Measurements from ENCODE around the gene B4GALT3.

B4GALT3 gene

DNA sequence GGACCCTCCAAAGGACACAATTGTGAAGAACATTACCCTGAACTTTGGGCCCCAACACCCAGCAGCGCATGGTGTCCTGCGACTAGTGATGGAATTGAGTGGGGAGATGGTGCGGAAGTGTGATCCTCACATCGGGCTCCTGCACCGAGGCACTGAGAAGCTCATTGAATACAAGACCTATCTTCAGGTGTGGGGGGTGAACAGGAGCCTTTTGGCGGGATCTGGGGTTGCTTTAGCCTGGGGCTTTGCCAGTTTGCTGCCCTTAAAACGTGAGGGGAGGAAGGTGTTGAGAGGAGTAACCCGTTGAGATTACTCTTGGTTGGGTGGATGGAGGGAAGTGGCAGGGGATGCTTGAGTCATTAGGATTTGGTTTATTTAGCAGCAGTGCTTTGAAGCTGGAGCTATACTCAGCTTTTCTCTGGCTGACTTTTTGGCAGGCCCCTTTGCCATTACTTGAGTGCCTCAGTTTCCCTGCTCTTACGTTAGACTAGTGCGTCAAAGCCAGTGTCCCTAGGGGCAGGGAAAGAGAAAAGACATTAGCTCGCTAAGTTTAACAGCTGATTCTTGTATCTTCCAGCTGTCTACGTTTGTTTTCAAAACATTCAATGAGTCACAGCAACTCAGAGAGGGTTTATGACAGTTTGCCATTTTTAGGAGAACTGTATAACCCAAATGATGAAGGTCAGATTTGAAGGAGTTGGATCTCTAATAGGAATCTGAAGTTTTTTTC lies 29.3 kb upstream of the B4GALT3 start:
- DNase-seq (ENCODE audit: low spot score) = no peak

DNA sequence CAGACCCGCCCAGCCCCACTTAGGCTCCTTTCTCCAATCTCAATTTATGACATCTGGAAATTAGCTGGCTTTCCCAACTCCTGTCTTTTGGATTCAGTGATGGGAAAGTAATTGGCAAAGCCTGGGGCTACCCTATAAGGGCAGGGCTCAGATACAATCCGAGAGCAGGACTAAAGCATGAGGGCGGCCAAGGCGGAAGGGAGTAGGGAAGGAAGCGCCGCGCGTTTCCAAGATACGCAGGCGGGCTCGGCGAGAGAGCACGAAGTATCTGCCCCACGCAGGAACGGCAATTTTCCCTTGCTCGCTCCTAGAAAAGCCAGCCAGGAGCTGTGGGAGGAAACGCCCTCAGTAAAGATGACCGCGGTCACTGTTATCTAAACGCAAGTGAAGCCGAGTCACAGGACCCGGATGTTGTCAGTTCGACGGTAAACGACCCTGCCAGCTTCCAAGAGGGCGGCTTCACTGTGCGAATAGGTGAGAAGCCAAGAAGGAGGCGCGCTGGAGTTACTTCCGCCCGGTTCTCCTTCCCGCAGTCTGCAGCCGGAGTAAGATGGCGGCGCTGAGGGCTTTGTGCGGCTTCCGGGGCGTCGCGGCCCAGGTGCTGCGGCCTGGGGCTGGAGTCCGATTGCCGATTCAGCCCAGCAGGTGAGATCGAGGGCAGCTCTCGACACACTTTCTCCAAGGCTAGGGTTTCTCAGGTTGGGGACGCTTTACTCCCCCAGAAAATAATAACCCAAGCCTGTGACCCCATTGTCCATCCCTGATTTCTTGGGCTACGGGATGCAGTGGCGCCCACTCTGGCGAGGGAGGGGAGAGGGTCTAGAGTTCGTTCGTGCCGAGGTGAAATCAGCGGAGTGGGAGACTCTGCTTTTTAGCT lies 24.8 kb upstream of the B4GALT3 start, which contains the start of gene NDUFS2:
Gene NDUFS2 (plus strand): TSS at position 532 of the 877 bp plus-strand sequence. CDS start 19 bp downstream, at position 551.
- DNase-seq (ENCODE audit: low spot score) = peak; percentile 99

DNA sequence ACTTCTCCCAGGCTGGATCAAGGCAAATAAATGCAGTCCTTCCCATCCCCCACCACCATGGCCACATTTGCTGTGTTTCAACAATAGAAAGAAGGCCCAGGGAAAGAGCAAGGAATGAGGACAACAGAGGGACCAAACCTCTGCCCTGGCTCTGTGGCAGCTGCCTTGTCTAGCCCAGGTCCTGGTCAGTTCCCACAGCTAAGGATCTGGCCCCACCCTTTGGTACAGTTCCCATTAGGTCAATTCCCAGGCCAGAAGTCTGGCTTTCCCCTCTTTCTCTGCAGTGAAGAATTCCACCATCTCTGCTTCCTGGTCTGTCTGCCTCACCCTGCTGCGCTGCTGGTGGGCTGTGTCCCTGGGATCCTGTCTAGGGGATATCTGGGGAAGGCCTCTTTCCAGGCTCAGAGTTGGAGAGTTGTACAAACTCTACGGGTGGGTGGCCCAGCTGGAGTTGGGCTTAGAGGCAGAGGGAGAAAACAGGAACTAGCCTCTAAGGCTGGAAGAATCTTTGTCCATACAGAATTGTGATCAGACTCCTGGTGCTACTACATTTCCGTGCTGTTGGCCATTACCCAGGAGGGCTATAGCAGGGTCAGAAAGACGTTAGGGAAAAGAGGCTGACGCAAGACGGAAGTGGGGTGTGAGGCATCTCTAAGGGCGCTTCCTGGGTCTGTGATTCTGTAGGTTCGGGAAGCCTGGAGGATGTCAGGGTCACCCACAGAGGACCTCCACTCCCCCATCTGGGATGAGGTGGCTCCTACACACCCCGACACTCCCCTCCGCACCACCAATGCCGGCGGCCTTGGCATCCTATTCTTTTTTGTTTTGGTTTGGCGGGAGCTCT lies 23.9 kb upstream of the B4GALT3 start:
- peak; percentile 63 for DNase-seq (ENCODE audit: low spot score)

DNA sequence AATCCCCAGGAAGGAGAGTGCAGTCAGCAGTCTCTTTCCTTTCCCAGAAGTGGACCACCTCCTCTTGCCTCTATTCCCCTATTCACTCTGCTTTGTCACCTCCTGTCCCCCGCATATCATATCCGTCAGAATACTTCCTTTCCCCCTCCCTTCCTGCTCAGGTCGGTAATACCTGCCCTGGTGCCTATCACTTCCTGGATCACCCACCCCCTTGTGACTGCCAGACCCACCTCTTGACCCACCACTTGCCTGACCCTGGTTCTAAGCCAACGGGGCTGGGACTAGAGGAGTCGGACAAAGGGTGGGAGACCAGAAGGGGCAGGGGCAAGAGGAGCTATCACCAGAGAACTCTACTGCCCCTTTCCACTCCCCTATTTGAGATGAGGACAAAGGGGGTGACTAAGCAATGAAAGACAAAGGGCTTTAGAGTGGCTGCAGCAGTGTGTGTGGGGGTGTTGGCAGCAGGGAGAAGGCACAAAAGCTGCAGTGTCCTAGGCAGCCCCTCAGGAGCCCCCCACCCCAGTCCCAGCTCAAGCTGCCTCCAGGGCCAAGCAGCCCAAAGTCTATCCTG lies 23.2 kb upstream of the B4GALT3 start:
- DNase-seq (ENCODE audit: low spot score) = peak; percentile 92

DNA sequence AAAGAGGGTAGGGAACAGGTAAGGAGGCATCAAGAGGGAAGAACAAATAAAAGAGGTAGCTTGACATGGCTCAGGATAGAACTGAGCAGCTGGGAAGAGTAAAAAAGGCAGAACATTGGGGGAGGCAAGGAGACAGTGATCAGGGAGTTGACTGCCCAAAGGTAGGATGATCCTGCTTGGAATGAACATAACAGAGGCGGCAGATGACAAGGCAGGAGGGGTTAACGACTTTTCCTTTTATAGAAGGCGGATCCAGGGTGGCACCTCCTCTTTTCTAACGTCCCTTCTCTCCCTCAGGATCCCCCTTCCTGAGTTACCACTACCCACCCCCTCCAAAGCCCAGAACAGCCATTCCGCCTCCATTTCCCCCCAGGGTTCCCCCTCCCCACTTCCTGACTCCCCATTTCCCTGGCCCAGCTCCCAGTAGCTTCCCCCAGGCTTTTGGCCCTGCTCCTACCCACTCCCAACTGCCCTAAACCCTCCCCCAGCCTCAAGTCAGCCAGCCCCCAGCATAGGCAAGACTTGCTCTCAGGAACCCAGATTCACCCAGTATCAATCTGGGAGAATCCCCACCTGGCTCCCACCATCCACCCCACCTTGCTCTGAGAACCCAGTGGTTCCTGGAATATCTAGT lies 22.3 kb upstream of the B4GALT3 start:
- DNase-seq (ENCODE audit: low spot score) = no peak

DNA sequence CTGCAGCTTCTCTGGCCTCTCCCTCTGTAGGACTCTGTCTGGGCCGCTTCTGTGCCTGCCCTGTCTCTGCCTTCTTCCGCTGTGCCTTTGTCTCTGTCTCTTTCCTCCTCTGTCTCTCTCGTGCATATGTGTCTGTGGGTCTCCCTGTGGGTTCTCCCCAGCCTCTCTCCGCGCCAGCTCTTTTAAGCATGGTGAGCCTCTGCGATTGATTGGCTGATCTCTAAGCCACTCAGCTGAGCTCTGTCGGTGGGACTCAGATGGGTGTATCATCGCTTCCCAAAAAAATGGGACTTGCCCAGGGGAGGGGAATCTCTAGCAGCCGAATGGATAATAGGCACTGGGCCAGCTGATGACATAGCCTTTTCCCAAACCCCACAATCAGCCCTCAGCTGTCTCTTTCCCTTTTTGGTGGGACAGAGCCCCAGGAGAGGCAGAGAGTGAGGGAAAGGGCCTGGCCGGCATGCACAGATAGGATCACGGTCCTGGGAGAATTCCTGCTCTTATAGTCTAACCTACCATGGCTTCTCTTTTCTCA lies 21.7 kb upstream of the B4GALT3 start, which contains the start of gene ADAMTS4:
Gene ADAMTS4 (minus strand): TSS at position 158 of the 535 bp plus-strand sequence. CDS start 427 bp downstream, outside the sequence.
- peak; percentile 92 for DNase-seq (ENCODE audit: low spot score)

DNA sequence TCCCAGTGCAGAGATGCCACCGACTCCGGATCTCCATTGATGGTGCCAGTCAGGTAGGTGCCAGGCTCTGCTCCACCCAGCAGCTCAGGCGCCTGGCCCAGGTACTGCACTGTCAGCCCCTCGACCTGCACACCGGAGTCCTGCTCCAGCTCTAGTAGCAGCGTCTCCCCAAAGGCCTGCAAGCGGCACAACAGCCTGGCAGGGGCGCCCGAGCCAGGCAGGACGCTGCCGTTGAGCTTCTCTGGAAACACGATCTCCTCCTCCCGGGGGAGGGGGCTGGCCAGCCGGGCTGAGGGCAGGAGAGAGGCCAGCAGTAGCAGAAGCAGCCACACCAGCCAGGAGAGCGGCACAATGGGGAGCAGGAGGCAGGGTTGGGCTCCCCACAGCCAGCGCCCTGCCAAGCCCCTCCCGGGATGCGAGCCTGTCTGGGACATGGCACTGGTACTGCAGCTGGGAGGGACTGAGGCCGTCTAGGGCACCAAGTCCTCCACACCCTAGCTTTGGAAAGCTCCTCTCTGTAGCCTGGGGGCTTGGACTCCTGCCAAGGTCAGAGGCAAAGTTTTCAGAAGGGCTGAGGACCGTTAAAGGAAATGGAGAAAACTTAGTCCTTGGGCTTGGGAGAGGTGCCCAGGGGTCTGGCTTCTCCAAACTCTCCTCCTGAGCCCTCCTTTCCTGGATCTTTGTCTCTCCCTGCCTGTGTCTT lies 21.0 kb upstream of the B4GALT3 start:
- DNase-seq (ENCODE audit: low spot score) = peak; percentile 67

DNA sequence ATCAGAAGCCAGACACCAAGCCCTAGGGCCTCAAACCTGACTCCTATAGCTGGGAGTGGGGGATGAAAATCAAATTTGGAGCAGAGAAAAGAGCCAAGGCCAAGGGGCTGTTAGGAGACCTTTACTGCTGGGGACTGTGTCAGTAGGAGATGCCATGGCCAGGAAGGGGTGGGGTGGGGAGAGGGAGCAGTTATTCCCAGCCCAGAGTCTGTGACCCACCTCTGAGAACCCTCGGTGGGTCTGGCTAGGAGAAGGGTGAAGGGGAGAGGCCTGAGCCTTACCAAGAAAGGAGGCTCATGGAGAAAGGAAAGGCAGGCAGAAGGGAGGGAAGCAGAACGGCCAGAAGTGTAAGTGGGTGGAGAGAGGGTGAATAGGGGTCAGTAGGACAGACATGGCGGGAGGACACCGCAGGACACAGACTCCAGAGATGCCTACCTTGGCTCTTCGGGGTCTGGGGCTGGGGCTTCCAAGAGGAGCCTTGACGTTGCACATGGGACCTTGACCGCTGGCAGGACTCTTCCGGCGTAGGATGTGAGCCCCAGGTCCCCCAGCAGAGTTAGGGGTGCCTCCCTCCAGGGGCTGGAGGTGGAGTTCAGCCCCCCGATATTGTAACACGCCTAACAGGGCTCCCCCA lies 20.4 kb upstream of the B4GALT3 start:
- DNase-seq (ENCODE audit: low spot score) = no peak

DNA sequence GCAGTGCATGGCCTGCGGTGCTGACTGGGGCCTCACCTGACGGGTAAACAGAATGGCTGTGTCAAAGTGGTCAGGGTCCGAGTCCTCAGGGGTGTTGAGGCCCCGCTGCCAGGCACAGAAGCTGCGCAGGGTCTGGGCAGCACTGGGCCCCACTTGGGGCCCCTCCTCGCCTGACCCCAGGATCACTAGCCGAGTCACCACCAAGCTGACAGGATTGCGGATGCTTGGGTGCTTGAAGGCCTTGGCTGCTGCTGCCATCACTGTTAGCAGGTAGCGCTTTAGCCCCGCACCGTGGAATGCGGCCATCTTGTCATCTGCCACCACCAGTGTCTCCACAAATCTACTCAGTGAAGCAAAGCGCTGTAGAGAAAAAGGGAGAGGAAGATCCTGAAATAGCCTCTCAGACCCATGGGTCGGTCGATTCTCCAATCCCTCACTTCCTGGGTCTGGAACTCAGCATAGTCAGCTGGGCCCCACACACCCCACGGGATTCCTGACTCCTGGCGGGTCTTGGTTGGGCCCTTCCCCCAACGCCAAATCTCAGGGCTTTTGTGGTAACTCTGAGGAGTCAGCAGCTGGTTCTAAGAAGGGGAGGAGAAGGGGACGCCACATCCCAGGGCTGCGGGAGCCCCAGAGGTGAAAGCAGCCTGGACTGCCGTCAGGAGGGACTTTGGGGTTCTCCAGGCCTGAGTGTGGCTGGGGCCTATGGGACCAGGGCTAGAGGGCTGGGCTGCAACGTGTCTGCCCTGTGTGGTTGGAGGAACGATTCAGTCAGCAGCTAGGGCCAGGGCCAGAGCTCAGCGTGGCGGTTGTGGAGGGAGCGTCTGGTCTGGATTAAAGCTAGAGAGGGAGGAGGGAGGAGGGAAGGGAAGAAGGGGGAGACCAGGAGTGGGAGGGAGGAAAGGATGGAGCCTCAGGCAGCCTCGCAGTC lies 19.5 kb upstream of the B4GALT3 start:
- DNase-seq (ENCODE audit: low spot score) = peak; percentile 65

DNA sequence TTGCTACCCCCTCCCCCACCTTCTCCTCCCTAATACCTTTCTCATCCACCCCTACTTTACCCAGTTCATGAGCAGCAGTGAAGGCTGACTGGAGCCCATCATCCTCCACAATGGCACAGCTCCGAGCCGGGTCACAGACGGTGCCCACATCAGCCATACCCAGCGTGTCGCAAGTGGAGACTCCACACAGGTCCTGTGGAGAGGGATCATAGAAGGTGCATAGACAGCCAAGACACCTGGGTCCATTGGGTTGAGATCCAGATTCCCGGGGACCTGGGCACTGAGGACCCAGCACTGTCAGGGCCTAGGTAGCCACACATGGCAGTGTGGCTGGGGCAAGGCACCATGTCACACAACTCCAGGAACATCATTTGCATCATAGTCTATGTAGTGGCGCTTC lies 18.8 kb upstream of the B4GALT3 start:
- DNase-seq (ENCODE audit: low spot score) = no peak

DNA sequence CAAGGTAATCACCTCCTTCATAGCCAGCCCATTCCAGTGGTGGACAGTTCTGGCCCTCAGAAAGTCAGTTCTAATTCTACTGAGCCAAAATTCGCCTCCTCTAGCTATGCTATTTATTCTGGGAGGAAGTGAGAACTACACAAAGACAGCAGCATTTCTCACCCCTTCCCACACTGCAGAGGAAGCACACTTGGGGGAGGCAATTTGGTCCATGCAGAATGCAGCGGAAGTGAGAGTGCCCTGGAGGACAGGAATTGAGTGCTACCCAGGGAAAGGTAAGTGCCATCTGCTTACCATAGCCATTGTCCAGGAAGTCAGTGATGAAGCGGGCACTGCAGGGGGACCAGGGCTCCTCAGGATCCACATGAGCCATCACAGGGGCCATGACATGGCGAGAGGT lies 17.9 kb upstream of the B4GALT3 start:
- DNase-seq (ENCODE audit: low spot score) = peak; percentile 73

DNA sequence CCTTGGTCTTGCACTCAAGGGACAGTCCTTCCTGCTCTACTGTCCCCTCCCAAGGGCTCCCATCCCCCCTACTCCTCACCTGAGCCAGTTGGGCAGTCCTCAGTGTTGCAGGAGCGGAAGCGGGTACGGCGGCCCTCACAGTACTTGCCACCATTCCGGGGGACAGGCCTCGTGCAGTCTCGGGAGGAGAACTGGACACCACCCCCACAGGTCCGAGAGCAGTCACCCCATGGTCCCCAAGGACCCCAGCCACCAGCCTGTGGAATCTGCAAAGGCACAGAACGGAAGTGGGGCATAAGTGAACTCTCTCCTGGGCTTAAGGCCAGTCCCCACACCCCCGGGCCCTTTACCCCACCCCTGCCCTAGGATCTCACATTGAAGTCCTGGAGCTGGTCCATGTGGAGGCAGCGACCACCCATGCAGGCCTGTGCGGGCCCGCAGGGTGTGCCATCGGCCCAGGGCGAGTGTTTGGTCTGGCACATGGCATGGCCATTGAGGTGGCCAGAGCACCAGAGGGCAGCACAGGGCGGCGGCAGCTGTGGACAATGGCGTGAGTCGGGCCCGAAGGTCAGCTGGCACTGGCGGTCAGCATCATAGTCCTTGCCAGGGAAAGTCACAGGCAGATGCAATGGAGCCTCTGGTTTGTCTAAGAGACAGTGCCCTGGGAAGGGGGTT lies 16.4 kb upstream of the B4GALT3 start:
- peak; percentile 93 for DNase-seq (ENCODE audit: low spot score)

DNA sequence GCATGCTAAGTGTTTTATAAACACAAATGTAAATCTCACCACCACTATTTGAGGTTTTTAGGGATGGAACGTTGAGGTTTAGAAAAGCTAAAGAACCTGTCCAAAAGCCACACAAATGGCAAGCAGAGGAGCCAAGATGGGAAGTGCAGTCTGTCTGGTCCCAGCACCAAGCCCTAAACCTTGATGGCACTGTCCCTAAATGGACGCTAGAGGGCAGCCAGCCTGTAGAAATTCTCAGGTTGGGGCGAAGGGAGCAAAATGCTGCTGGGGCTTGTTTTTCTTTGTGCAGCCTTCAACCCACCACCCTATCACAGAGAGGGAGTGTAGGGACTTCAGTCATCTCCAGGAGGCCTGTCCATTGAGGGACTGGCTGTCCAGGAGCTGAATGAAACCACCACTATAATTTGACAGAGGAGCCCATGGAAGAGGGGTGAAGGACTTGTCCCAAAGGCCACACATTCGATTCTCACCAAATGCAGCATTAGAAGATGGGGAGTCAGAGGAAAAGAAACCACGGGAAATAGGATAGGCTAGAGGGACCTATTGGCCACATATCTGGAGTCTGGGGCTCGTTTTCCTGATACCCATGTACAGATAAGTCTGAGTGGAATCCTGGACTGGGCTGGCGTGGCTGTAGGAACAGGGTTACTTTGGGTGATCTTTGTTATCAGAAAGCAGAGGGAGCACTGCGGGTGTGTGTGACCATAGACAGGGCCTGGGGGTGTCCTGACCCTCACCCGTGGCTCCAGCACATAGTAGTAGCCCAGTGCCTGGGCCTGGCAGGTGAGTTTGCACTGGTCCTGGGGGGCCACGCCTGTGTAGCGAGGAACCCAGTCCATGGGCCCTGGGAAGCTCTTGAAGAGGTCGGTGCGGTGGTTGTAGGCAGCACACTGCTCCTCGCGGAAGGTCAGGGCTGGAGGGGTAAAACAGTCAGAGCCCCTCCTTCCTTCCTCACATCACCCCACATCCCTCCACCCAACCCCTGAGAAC lies 15.5 kb upstream of the B4GALT3 start:
- DNase-seq (ENCODE audit: low spot score) = peak; percentile 90

DNA sequence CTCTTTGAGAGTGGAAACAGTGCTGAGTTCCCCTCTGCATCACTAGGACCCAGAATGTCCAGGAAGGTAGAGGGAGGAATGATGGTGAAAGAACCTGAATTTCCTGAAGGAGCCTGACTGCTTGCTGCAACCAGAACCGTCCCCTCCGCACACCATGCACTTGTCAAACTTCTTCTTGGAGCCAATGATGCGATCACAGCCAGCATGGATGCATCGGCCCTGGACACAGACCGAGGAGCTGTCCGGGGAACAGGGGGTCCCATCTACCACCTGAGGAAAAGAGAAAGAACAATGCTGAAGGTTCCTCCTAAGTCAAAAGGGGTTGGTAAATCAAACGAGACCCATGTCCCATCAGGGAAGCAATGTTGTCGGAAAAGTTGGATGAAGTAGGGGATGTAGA lies 14.7 kb upstream of the B4GALT3 start:
- no peak for DNase-seq (ENCODE audit: low spot score)

DNA sequence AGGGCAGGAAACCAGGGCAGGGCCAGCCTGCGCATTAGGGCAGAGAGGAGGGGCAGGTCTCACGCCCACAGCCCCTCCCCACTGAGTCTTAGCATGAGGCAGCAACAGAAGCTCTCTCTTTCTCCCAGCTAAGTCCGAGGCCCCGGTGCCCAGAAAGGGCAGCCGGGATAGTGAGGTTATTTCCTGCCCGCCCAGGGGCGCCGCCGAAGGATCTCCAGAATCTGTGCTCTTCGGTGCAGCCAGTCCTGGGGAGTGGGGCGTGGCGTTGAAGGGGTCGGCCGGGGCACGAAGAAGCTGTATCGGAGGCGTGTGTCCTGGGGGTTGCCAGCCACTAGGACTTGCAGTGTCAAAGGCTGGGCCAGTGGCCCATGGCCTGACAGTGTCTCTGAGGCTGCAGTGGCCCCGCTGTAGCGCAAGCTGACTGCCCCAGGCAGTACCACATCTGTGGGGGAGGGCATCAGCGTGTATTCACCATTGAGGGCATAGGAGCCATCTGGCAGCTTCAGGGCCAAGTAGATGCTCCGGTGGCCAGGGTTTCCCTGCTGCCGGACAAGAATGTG lies 13.7 kb upstream of the B4GALT3 start:
- no peak for DNase-seq (ENCODE audit: low spot score)

DNA sequence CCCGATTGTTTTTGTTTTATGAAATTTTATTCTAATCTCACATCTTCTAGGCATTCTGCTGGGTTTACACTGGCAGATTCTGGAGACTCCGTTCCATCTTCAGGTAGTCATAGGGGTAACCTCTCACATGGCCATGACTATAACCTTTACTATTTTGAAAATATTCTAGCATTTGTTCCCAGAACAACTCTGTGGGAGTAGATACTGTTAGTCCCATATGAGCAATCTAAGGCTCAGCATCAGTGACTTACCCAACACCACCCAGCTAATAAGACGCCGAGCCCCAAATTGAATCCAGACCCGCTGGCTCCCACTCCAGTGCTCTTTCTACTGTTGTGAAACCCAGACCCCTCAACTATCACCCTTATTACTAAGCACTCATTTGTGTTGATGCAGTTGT lies 11.7 kb upstream of the B4GALT3 start:
- no peak for DNase-seq (ENCODE audit: low spot score)

DNA sequence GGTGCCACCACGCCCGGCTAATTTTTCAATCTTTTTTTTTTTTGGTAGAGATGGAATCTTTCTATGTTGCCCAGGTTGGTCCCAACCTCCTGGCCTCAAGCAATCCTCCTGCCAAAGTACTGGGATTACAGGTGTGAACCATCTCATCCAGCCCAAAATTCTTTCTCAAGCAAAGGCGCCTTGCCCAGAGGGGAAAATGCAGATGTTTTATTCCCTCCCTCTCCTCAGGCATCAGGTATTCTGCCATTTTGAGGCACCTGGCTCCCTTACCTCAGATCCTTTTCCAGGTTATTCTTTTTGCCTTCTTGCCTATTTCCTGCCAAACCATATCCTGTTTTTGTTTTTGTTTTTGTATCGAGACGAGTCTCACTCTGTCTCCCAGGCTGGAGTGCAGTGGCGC lies 11.1 kb upstream of the B4GALT3 start:
- no peak for DNase-seq (ENCODE audit: low spot score)
